Stimulated activated CD8-positive, alpha-beta memory T cell treated with anti-CD3 and anti-CD28 coated beads, Interleukin-7, amount 100 ng/mL, for 24 hours (primary cell): Measurements from ENCODE around the gene C5AR2.
A peak's percentile ranks its signal among the peaks of the same experiment; 100 is the strongest.
"Not testable (repeated sequence)": the region's sequence is repeated elsewhere in the genome, so short reads cannot be mapped to it uniquely, and the experiment has no call there.

ENCODE experiments used
- DNase-seq: peaks from one replicate; pipeline ENCODE4 v3.0.0-alpha.2; 2020; ENCODE audit warnings: low read depth

C5AR2 gene

GRCh38 chr19:47331931-47332547 is at the start of gene C5AR2:
Gene C5AR2, plus strand, starts transcription at chr19:47332175. Its CDS starts 8,625 bp downstream, at chr19:47340800.
- DNase-seq: no peak

- DNase-seq: no peak
Measured at GRCh38 chr19:47283405-47284059, 48.4 kb upstream of the C5AR2 start.

DNA sequence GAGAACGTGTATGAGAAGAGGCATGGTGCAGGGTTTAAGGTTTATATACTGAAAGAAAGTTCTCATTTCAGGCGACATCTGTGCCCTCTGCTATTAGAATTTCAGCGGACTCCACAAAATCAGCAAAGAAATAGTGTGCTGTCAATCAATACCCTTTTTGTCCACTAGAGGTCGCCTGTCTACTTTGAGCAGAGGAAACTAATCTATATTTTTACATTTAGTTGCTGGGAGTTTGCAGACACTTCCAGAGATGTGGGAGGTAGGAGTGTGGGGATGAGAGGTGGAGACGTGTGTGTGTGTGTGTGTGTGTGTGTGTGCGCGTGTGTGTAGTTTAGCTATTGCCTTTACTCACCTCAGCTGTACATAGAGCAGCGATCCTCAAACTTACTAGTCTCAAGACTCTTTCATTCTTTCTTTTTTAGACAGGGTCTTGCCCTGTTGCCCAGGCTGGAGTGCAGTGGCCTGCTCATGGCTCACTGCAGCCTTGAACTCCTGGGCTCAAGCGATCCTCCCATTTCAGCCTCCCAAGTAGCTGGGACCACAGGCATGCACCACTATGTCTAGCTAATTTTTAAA is 47.6 kb upstream of the C5AR2 start:
- no peak for DNase-seq

DNA sequence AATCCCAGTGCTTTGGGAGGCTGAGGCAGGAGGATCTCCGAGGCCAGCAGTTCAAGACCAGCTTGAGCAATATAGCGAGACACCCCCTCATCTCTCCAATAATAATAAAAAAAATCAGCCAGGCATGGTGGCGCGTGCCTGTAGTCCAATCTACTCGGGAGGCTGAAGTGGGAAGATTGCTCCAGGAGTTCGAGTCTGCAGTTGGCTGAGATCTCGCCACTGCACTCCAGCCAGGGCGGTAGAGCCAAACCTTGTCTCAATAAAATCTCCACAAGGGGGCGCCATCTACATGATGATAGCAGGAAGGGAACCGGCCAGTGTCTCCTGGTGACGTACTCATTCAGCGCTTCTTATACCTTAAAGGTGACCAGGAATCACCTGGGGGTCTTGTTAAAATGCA is 35.9 kb upstream of the C5AR2 start:
- DNase-seq: peak; percentile 52

DNA sequence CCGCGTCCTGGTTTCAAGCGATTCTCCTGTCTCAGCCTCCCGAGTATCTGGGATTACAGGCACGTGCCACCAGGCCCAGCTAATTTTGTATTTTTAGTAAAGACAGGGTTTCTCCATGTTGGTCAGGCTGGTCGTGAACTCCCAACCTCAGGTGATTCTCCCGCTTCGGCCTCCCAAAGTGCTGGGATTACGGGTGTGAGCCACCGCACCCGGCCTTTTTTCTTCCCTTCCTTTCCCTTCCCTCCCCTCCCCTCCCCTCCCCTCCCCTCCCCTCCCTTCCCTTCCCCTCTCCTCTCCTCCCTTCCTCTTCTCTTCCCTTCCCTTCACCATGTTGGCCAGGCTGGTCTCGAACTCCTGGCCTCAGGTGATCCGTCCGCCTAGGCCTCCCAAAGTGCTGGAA is 31.1 kb upstream of the C5AR2 start:
- DNase-seq: not testable (repeated sequence)

GRCh38 chr19:47302249-47302648 is 29.7 kb upstream of the C5AR2 start:
- no peak for DNase-seq

DNA sequence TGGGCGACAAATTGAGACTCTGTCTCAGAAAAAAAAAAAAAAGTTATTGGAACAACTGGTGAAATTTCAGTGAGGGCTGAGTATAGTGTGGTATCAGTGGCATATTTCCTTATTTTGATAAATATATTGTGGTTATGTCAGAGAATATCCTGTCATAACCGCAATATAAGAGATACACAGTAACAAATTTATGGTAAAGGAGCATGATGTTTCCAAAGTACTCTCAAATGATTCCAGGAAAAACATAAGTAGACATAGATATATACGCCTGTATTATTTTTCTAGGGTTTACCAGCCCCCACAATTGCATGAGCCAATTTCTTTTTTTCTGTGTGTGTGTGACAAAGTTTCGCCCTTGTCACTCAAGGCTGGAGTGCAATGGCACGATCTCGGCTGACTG is 28.0 kb upstream of the C5AR2 start:
- DNase-seq: no peak

DNA sequence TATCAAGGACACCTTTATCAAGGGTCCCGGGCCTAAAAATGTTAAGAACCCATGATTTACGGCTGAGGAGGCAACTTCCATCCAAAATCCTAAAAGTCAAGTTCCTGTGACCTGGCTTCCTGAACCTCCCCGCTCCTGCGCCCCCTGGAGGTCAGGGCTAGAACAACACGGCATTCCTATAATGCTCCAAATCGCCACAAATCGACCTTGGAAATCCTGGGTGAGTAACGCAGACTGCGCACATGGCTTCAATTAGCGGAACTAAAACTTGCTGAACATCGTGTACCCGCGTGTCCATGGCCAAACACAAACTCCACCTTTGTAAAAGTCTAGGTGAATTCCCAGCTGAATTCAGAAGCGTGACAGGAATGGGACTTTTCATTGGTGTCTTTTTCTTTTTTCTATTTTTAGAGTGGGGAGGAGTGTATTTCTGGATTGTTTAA is 26.6 kb upstream of the C5AR2 start:
- peak; percentile 44 for DNase-seq

- no peak for DNase-seq
Measured at GRCh38 chr19:47306303-47306702, 25.7 kb upstream of the C5AR2 start.

DNA sequence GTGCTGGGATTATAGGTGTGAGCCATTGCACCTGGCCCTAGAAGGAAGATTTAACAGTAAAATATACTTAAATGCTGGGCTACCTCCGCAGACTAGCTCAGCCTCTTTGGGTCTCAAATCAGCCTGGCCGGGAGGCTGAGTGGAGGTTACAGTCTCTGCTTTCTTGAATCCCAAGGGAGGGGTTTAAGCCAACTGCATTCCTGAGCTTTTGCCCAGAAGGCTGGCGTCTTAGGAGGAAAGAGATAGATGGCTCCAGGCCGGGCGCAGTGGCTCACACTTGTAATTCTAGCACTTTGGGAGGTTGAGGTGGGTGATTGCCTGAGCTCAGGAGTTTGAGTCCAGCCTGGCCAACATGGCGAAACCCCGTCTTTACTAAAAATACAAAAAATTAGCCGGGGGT is 22.9 kb upstream of the C5AR2 start:
- no peak for DNase-seq

DNA sequence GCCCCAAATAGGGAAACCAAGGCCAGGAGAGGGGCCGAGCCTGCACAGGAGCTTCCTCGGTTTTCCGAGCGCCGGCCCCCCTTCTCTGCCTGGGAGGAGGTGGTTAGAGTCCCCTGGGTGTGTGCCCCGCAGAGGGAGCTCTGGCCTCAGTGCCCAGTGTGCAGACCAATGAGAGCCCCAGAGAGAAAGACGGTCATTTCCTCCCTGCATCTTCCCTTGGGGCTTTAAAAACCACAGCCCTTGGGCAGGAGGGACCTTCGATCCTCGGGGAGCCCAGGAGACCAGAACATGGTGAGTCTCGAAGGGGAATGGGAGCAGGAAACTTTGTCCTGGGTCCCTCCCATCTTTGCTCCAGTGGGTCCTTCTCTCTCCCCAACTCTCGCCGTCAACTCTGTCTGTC is 22.4 kb upstream of the C5AR2 start, which contains the start of gene C5AR1:
C5AR1 (plus strand) TSS at position 254 of the 400 bp plus-strand sequence; CDS start at position 289, 35 bp downstream.
- DNase-seq: no peak

DNA sequence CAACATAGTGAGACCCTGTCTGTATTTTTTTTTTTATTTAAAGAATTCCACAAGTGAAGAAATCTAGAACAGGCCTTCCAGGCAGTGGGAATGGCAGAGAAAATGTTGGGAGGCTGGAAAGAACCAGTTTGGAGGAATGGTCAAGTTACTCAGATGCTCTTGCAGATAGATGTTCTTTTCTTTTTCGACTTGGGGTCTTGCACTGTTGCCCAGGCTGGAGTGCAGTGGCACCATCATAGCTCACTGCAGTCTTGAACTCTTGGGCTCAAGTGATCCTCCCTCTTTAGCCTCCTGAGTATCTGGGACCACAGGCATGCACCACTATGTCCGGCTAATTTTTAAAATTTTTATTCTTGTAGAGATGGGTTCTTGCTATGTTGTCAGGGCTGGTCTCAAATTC is 21.7 kb upstream of the C5AR2 start:
- no peak for DNase-seq

DNA sequence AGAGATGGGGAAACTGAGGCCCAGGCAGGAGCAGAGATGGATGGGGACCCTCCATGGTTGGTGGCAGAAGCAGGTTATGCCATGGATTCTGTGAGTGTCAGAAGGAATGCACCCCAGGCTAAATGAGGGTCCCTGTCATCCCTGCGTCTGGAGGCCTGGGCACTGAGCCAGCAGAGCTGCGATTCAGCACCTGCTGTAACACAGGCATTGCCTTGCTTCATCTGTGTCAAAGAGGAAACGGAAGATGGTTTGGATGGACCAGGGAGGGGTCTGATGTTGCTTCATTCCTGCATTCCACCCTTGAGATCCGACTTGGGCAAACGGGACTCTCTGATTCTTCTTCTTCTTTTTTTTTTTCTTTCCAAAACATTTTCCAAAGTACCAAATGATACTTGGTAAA is 21.2 kb upstream of the C5AR2 start:
- DNase-seq: no peak

DNA sequence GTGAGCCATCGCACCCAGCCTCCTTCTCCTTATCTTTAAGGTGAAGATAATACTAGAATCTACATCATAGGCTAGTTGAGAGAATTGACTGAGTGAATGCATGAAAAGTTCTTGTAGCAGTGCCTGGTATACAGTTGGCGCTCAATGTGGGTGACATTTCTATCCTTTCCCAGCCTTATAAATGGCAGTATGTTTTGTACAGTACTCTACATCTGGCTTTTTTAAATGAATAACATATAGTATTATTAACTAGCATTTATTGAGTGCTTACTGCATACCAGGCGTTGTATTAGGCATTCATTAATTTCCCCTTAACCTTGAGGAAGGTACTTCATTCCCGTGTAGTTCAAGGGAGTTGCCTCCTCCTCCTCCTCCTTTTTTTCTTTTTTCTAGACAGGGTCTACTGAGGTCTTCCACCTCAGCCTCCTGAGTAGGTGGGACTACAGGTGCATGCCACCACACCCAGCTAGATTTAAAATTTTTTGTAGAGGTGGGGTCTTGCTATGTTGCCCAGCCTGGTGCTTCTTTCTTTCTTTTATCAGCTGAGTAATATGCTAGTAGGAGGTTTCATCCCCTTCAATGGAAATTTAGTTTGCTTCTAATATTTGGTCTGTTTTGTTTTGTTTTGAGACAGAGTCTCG is 19.5 kb upstream of the C5AR2 start:
- no peak for DNase-seq

DNA sequence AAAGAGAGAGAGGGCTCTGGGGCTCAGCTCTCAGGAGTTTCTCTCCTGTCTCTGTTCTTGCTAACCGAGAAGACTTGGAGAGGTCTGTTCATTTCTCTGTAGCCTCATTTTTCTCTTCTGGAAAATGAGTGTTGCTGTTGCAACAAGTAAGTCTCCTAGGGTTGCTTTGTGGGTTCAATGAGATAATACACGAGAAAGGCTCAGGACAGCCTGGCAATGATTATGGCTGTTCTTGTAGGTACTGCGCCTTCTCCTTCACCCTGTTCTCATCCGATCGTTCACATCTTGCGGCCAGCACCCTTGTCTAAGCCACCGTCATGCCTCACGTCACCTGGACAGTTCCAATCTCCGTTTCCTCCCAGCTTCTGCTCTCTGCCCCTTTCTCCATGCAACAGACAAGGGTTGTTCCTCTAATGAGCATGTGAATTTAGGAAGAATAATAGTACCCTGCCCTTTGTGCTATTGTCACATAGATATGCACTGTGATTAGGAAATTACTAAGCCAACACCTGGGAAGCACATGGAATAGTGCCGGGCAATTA is 18.1 kb upstream of the C5AR2 start:
- DNase-seq: no peak

DNA sequence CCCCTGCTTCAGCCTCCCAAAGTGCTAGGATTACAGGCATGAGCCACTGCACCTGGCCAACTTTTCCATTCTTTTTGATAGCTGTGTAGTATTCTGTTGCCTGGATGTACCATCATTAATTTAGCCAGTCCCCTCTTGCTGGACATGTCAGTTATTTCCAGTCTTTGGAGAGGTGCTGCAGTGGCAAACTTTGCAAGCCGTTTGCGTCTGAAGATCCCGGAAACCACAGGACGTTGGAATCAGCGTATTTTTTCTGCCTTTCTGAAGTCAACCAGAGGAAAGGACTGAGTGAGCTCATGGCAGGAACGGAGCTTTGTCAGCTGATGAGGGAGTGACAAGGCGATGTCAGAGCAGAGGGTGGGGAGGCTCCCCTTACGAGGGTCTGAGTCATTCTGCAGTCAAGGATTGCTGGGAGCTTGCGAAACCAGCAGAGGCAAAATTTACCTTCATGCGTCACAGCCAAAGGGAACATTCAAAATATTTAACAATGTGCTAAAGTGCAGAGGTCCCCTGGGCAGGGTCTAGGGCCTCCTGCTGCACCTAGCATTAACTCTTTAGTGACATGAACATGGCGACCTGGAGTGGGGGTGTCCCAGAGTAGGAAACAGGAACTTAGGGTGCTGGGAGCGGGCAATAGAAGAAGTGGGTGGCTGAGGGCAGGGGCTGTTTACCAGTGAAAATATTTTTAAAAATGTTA is 16.7 kb upstream of the C5AR2 start:
- DNase-seq: no peak

GRCh38 chr19:47316513-47316912 is 15.5 kb upstream of the C5AR2 start:
- DNase-seq: no peak

DNA sequence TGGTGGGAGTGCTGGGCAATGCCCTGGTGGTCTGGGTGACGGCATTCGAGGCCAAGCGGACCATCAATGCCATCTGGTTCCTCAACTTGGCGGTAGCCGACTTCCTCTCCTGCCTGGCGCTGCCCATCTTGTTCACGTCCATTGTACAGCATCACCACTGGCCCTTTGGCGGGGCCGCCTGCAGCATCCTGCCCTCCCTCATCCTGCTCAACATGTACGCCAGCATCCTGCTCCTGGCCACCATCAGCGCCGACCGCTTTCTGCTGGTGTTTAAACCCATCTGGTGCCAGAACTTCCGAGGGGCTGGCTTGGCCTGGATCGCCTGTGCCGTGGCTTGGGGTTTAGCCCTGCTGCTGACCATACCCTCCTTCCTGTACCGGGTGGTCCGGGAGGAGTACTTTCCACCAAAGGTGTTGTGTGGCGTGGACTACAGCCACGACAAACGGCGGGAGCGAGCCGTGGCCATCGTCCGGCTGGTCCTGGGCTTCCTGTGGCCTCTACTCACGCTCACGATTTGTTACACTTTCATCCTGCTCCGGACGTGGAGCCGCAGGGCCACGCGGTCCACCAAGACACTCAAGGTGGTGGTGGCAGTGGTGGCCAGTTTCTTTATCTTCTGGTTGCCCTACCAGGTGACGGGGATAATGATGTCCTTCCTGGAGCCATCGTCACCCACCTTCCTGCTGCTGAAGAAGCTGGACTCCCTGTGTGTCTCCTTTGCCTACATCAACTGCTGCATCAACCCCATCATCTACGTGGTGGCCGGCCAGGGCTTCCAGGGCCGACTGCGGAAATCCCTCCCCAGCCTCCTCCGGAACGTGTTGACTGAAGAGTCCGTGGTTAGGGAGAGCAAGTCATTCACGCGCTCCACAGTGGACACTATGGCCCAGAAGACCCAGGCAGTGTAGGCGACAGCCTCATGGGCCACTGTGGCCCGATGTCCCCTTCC is 11.8 kb upstream of the C5AR2 start:
- DNase-seq: no peak

DNA sequence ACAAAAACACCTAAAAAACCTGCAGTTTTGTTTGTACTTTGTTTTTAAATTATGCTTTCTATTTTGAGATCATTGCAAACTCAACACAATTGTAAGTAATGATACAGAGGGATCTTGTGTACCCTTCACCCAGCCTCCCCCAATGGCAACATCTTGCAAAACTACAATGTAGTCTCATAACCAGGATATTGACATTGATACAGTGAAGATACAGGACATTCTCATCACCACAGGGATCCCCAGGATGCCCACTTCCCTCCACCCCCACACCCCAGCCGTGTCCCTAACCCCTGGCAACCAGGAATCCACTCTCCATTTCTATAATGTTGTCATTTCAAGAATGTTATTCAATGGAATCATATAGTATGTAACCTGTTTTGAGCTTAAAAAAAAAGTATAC is 10.3 kb upstream of the C5AR2 start:
- no peak for DNase-seq

DNA sequence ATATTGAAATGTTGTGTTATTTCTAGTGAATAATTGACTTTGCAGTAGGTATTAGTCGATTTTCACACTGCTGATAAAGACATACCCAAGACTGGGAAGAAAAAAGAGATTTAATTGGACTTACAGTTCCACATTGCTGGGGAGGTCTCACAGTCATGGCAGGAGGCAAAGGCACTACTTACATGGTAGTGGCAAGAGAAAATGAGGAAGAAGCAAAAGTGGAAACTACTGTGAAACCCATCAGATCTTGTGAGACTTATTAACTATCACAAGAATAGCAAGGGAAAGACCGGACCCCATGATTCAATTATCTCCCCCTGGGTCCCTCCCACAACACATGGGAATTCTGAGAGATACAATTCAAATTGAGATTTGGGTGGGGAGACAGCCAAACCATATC is 9.9 kb upstream of the C5AR2 start:
- DNase-seq: no peak

- no peak for DNase-seq
Measured at GRCh38 chr19:47323409-47323808, 8.6 kb upstream of the C5AR2 start.
